HepG2 (cell line): ENCODE data around the gene ACSM5. TPM values are rescaled to one million over a fixed set of nuclear protein-coding genes. Genes with fewer than 3 reads are reported as not detected.
A peak's percentile ranks its signal among the peaks of the same experiment; 100 is the strongest.

Experiments used
- ATM ChIP-seq: fragments of 450-650 bp; IDR thresholded peaks from 2 replicates; pipeline ENCODE4 v1.7.1; 2017; ENCODE audit warnings: mild to moderate bottlenecking, borderline replicate concordance
- BORCS8-MEF2B ChIP-seq: sonication (generic); formaldehyde crosslinking; IDR thresholded peaks from 2 replicates; pipeline ENCODE4 v1.8.0; 2022; ENCODE audit warnings: mild to moderate bottlenecking, missing genetic modification reagents
- FOXJ3 ChIP-seq: sonication (generic); formaldehyde crosslinking; IDR thresholded peaks from 2 replicates; pipeline ENCODE4 v1.4.0; 2020; ENCODE audit warnings: missing genetic modification reagents, mild to moderate bottlenecking, borderline replicate concordance
- NR2F2 ChIP-seq: IDR thresholded peaks from 2 replicates; pipeline ENCODE4 v1.6.1; 2012; ENCODE audit warnings: low read depth, inconsistent platforms, borderline replicate concordance
- RELA ChIP-seq: sonication (generic); formaldehyde crosslinking; IDR thresholded peaks from 2 replicates; pipeline ENCODE4 v1.4.0; 2020; ENCODE audit warnings: missing genetic modification reagents
- RFXANK ChIP-seq: IDR thresholded peaks from 2 replicates; pipeline ENCODE4 v1.6.1; 2016
- SMARCE1 ChIP-seq: fragments of 450-650 bp; IDR thresholded peaks from 2 replicates; pipeline ENCODE4 v1.6.1; 2017; ENCODE audit warnings: borderline replicate concordance
- SOX6 ChIP-seq, 2 experiments: fragments of 450-650 bp in 1 of 2; sonication (generic) in 1 of 2; formaldehyde crosslinking in 1 of 2; IDR thresholded peaks; 2 replicates each; pipeline versions ENCODE4 v1.4.0 to v1.6.1; 2017 to 2020; ENCODE audit warnings: antibody characterized with exemption in 1 of 2, mild to moderate bottlenecking in 1 of 2, missing genetic modification reagents in 1 of 2
- SRY ChIP-seq: sonication (generic); formaldehyde crosslinking; IDR thresholded peaks from 2 replicates; pipeline ENCODE4 v1.8.0; 2022; ENCODE audit warnings: mild to moderate bottlenecking, missing genetic modification reagents
- U2AF2 ChIP-seq: fragments of 200-400 bp; formaldehyde crosslinking; IDR thresholded peaks from 2 replicates; pipeline ENCODE4 v1.6.1; 2017; ENCODE audit warnings: low read depth, mild to moderate bottlenecking, low read length
- ZNF17 ChIP-seq: sonication (generic); formaldehyde crosslinking; IDR thresholded peaks from 2 replicates; pipeline ENCODE4 v1.5.0; 2020; ENCODE audit warnings: mild to moderate bottlenecking, missing genetic modification reagents
- ZNF253 ChIP-seq: sonication (generic); formaldehyde crosslinking; IDR thresholded peaks from 2 replicates; pipeline ENCODE4 v1.8.0; 2022; ENCODE audit warnings: mild to moderate bottlenecking, missing genetic modification reagents, borderline replicate concordance
- ZNF543 ChIP-seq: sonication (generic); formaldehyde crosslinking; IDR thresholded peaks from 2 replicates; pipeline ENCODE4 v1.4.0; 2020; ENCODE audit warnings: mild to moderate bottlenecking, missing genetic modification reagents
- ZNF629 ChIP-seq: sonication (generic); formaldehyde crosslinking; conservative IDR thresholded peaks from 2 replicates; pipeline ENCODE4 v1.5.0; 2020; ENCODE audit warnings: missing genetic modification reagents
- ZNF768 ChIP-seq: sonication (generic); formaldehyde crosslinking; IDR thresholded peaks from 2 replicates; pipeline ENCODE4 v1.4.0; 2020; ENCODE audit warnings: missing genetic modification reagents
- ZZZ3 ChIP-seq: sonication (generic); formaldehyde crosslinking; IDR thresholded peaks from 2 replicates; pipeline ENCODE4 v1.4.0; 2020; ENCODE audit warnings: missing genetic modification reagents, mild to moderate bottlenecking, borderline replicate concordance
- polyA plus RNA-seq, 8 experiments: library from polyadenylated mRNA; depleted of rRNA in 3 of 8; stranded (reverse) in 7 of 8; unstranded in 1 of 8; fragments of >200 nt; fragmentation: Illumina TruSeq in 4 of 8; extraction: Trizol in 4 of 8; gene quantifications; 2 replicates each; pipeline versions ENCODE4 v1.2.1 to v1.2.3, GENCODE V29; 2011 to 2016; ENCODE audit warnings: low read depth in 4 of 8, missing spikeins in 1 of 8, mixed read lengths in 1 of 8; ENCODE audit not compliant: insufficient read depth in 1 of 8
- total RNA-seq, 5 experiments: library from RNA; depleted of rRNA; stranded (reverse); fragments of >200 nt; fragmentation: Illumina TruSeq; extraction: Trizol; gene quantifications; 2 replicates each; pipeline ENCODE4 v1.2.3, GENCODE V29; 2016; ENCODE audit warnings: low read depth in 1 of 5
- TF ChIP-seq, protein P1 (sequence below), 2 experiments: sonication (generic) in 1 of 2; formaldehyde crosslinking in 1 of 2; IDR thresholded peaks; 2 replicates each; pipeline versions ENCODE4 v1.5.1 to v1.6.1; 2011 to 2020; ENCODE audit warnings: borderline replicate concordance in 1 of 2, low read depth in 1 of 2, low read length in 1 of 2, mild to moderate bottlenecking in 1 of 2, missing genetic modification reagents in 1 of 2, moderate library complexity in 1 of 2
- TF ChIP-seq, protein P2 (sequence below): IDR thresholded peaks from 2 replicates; pipeline ENCODE4 v1.6.1; 2016; ENCODE audit warnings: low read depth, control low read depth
- TF ChIP-seq, protein P3 (sequence below): sonication (generic); formaldehyde crosslinking; IDR thresholded peaks from 2 replicates; pipeline ENCODE4 v1.4.0; 2020; ENCODE audit warnings: low read depth, missing genetic modification reagents
- TF ChIP-seq, protein P4 (sequence below): sonication (generic); formaldehyde crosslinking; IDR thresholded peaks from 2 replicates; pipeline ENCODE4 v1.5.1; 2020; ENCODE audit warnings: mild to moderate bottlenecking, missing genetic modification reagents

Gene ACSM5
- total and polyA plus RNA-seq, 2 of the 13 experiments (the other 11 are each of a cell fraction or from before 2014, with no cell fraction given), result 9.1 to 15.0 TPM

DNA sequence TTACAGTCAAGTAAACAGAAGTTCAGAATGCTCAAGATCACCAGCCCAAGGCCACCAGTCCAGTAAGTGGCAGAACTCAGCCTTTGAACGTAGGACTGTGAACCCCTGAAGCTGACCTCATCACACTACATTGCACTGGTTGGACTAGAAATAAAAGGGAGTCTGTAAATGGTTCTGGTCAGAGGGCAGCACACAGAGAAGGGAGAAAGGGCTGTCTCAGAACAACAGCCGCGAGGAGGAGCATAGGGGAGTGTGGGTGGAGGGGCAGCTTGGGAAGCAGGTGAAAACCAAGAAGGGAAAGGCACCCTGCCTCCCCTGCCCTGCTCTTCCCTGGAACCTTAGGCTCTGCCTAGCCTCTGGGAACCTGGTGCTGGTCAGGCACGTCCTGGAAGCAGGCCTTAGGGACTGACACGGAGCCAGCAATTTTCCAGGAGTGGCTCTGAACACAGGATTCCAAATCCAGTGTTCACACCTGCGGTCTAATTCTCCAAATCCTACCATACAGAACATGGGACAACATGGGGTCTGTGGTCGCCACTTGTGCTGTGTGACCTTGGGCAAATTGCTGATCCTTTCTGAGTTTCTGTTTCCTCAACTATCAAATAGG is 11.8 kb upstream of the ACSM5 start (continued):
- TF ChIP-seq, protein P1, sequence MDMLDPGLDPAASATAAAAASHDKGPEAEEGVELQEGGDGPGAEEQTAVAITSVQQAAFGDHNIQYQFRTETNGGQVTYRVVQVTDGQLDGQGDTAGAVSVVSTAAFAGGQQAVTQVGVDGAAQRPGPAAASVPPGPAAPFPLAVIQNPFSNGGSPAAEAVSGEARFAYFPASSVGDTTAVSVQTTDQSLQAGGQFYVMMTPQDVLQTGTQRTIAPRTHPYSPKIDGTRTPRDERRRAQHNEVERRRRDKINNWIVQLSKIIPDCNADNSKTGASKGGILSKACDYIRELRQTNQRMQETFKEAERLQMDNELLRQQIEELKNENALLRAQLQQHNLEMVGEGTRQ (IDR thresholded peaks at IDR 0.05; ENCODE audit: low read depth, low read length), result no peak
- TF ChIP-seq, protein P1 (CRISPR knock-in tag; IDR thresholded peaks at IDR 0.05; ENCODE audit: borderline replicate concordance), result no peak
- TF ChIP-seq SOX6 (IDR thresholded peaks at IDR 0.05) (no peak), SOX6 (CRISPR knock-in tag; IDR thresholded peaks at IDR 0.05) (peak; percentile 58), BORCS8-MEF2B (CRISPR knock-in tag) (0 out of 2 replicates have a peak, but pooled peaks have one; percentile 41), RFXANK (CRISPR knock-in tag) (no peak), ZNF629 (CRISPR knock-in tag) (peak; percentile 82), ZZZ3 (CRISPR knock-in tag) (0 out of 2 replicates have a peak, but pooled peaks have one; percentile 8), ZNF543 (CRISPR knock-in tag) (no peak), ZNF768 (CRISPR knock-in tag) (peak; percentile 86), ZNF17 (no peak), FOXJ3 (CRISPR knock-in tag) (peak; percentile 60; the same call in 1 of the 2 replicates), RELA (CRISPR knock-in tag) (no peak), SMARCE1 (no peak), U2AF2 (no peak), ATM (no peak), ZNF253 (CRISPR knock-in tag) (no peak), NR2F2 (no peak), SRY (CRISPR knock-in tag) (no peak)
- TF ChIP-seq, protein P2, sequence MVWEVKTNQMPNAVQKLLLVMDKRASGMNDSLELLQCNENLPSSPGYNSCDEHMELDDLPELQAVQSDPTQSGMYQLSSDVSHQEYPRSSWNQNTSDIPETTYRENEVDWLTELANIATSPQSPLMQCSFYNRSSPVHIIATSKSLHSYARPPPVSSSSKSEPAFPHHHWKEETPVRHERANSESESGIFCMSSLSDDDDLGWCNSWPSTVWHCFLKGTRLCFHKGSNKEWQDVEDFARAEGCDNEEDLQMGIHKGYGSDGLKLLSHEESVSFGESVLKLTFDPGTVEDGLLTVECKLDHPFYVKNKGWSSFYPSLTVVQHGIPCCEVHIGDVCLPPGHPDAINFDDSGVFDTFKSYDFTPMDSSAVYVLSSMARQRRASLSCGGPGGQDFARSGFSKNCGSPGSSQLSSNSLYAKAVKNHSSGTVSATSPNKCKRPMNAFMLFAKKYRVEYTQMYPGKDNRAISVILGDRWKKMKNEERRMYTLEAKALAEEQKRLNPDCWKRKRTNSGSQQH (CRISPR knock-in tag), result no peak
- TF ChIP-seq, protein P3, sequence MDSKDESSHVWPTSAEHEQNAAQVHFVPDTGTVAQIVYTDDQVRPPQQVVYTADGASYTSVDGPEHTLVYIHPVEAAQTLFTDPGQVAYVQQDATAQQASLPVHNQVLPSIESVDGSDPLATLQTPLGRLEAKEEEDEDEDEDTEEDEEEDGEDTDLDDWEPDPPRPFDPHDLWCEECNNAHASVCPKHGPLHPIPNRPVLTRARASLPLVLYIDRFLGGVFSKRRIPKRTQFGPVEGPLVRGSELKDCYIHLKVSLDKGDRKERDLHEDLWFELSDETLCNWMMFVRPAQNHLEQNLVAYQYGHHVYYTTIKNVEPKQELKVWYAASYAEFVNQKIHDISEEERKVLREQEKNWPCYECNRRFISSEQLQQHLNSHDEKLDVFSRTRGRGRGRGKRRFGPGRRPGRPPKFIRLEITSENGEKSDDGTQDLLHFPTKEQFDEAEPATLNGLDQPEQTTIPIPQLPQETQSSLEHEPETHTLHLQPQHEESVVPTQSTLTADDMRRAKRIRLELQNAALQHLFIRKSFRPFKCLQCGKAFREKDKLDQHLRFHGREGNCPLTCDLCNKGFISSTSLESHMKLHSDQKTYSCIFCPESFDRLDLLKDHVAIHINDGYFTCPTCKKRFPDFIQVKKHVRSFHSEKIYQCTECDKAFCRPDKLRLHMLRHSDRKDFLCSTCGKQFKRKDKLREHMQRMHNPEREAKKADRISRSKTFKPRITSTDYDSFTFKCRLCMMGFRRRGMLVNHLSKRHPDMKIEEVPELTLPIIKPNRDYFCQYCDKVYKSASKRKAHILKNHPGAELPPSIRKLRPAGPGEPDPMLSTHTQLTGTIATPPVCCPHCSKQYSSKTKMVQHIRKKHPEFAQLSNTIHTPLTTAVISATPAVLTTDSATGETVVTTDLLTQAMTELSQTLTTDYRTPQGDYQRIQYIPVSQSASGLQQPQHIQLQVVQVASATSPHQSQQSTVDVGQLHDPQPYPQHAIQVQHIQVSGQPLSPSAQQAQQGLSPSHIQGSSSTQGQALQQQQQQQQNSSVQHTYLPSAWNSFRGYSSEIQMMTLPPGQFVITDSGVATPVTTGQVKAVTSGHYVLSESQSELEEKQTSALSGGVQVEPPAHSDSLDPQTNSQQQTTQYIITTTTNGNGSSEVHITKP (CRISPR knock-in tag), result no peak
- TF ChIP-seq, protein P4, sequence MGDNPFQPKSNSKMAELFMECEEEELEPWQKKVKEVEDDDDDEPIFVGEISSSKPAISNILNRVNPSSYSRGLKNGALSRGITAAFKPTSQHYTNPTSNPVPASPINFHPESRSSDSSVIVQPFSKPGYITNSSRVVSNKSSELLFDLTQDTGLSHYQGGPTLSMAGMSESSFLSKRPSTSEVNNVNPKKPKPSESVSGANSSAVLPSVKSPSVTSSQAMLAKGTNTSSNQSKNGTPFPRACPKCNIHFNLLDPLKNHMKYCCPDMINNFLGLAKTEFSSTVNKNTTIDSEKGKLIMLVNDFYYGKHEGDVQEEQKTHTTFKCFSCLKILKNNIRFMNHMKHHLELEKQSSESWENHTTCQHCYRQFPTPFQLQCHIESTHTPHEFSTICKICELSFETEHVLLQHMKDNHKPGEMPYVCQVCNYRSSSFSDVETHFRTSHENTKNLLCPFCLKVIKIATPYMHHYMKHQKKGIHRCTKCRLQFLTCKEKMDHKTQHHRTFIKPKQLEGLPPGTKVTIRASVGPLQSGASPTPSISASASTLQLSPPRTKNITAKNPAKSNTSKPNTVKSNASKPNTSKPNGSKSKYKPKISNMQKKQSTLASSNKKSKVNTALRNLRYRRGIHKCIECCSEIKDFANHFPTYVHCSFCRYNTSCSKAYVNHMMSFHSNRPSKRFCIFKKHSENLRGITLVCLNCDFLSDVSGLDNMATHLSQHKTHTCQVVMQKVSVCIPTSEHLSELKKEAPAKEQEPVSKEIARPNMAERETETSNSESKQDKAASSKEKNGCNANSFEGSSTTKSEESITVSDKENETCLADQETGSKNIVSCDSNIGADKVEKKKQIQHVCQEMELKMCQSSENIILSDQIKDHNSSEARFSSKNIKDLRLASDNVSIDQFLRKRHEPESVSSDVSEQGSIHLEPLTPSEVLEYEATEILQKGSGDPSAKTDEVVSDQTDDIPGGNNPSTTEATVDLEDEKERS (CRISPR knock-in tag), result peak; percentile 92
